IMR-90 (cell line): Measurements from ENCODE around the gene WDR6. TPM values are rescaled to one million over a fixed set of nuclear protein-coding genes. Genes with fewer than 3 reads are reported as not detected.

Experiments
- ATAC-seq: fragments of 200-7000 bp; cut with Tn5 transposase; 2 replicates; pipeline ENCODE4 v1.9.1; 2020; ENCODE audit warnings: low read depth, mild to moderate bottlenecking, moderate library complexity
- BruUV-seq: library from RNA; stranded (reverse); fragments of 400-500 nt; replicated peaks from 2 replicates; lab custom pipeline; 2021; lab: Mats Ljungman, UMichigan
- CTCF ChIA-PET: fragments of 300-600 bp; formaldehyde crosslinking; extraction: SDS; loops from one replicate; lab custom pipeline; 2021; ENCODE audit warnings: antibody characterized with exemption; lab: Yijun Ruan, JAX
- POLR2A ChIA-PET: fragments of 300-600 bp; sonication (Branson Sonifier 250); formaldehyde crosslinking; loops from one replicate; lab custom pipeline; 2022; ENCODE audit warnings: antibody characterized with exemption; ENCODE audit not compliant: unreplicated experiment; lab: Charles Lee
- DNase-seq: peaks from one replicate; pipeline ENCODE4 v3.0.0; 2013
- H2AFZ ChIP-seq: replicated peaks from 2 replicates; pipeline ENCODE3; 2013; ENCODE audit warnings: low read length, mild to moderate bottlenecking; ENCODE audit not compliant: poor library complexity
- H2AK5ac ChIP-seq: 2 replicates; pipeline ENCODE4 v1.6.1; 2013; ENCODE audit warnings: low read depth, low read length, inconsistent platforms
- H2AK9ac ChIP-seq: replicated peaks from 2 replicates; pipeline ENCODE3; 2013; ENCODE audit warnings: mild to moderate bottlenecking, low read depth, low read length, moderate library complexity; ENCODE audit not compliant: poor library complexity
- H2BK120ac ChIP-seq: 2 replicates; pipeline ENCODE4 v1.6.1; 2013; ENCODE audit warnings: low read depth, low read length, inconsistent platforms
- H2BK15ac ChIP-seq: 3 replicates; pipeline ENCODE4 v1.6.1; 2013; ENCODE audit warnings: low read depth, low read length, inconsistent platforms
- H2BK20ac ChIP-seq: 2 replicates; pipeline ENCODE4 v1.6.1; 2013; ENCODE audit warnings: low read depth, mild to moderate bottlenecking, inconsistent platforms, low read length, moderate library complexity
- H2BK5ac ChIP-seq: 2 replicates; pipeline ENCODE4 v1.6.1; 2013; ENCODE audit warnings: mild to moderate bottlenecking, low read depth, low read length, inconsistent platforms; ENCODE audit not compliant: poor library complexity, severe bottlenecking
- H3K14ac ChIP-seq: replicated peaks from 2 replicates; pipeline ENCODE4 v1.6.1; 2013; ENCODE audit warnings: low read depth, low read length, inconsistent platforms
- H3K18ac ChIP-seq: 2 replicates; pipeline ENCODE4 v1.6.1; 2013; ENCODE audit warnings: low read depth, low read length, control low read depth
- H3K23ac ChIP-seq: 2 replicates; pipeline ENCODE4 v1.6.1; 2013; ENCODE audit warnings: low read depth, low read length, inconsistent platforms
- H3K27ac ChIP-seq: 2 replicates; pipeline ENCODE4 v1.5.1; 2013; ENCODE audit warnings: mild to moderate bottlenecking, control low read depth, low read length; ENCODE audit not compliant: insufficient read depth
- H3K27me3 ChIP-seq: 2 replicates; pipeline ENCODE4 v1.6.1; 2013; ENCODE audit warnings: low read length; ENCODE audit not compliant: control insufficient read depth, insufficient read depth
- H3K36me3 ChIP-seq: 2 replicates; pipeline ENCODE4 v1.6.1; 2013; ENCODE audit warnings: low read length, mixed read lengths; ENCODE audit not compliant: control insufficient read depth, insufficient read depth
- H3K4ac ChIP-seq: 2 replicates; pipeline ENCODE4 v1.6.1; 2013; ENCODE audit warnings: low read depth, low read length, inconsistent platforms
- H3K4me1 ChIP-seq: 2 replicates; pipeline ENCODE4 v1.6.1; 2013; ENCODE audit warnings: low read length, mixed read lengths; ENCODE audit not compliant: control insufficient read depth, insufficient read depth
- H3K4me2 ChIP-seq: 2 replicates; pipeline ENCODE4 v1.6.1; 2013; ENCODE audit warnings: low read depth, mild to moderate bottlenecking, control low read depth, low read length, moderate library complexity
- H3K4me3 ChIP-seq: 2 replicates; pipeline ENCODE4 v1.5.1; 2013; ENCODE audit warnings: low read depth, mild to moderate bottlenecking, control low read depth, low read length, moderate library complexity; ENCODE audit not compliant: insufficient read depth
- H3K56ac ChIP-seq: 2 replicates; pipeline ENCODE4 v1.6.1; 2013; ENCODE audit warnings: low read length, inconsistent platforms; ENCODE audit not compliant: insufficient read depth; ENCODE audit errors: extremely low read depth
- H3K79me1 ChIP-seq, 2 experiments: 2 replicates each; pipeline ENCODE4 v1.6.1; 2013; ENCODE audit warnings: low read length in 2 of 2, inconsistent platforms in 1 of 2, low read depth in 1 of 2
- H3K9ac ChIP-seq: 2 replicates; pipeline ENCODE4 v1.6.1; 2013; ENCODE audit warnings: low read depth, low read length, control low read depth
- H3K9me1 ChIP-seq: 2 replicates; pipeline ENCODE4 v1.6.1; 2013; ENCODE audit warnings: low read length, inconsistent platforms; ENCODE audit not compliant: insufficient read depth
- H3K9me3 ChIP-seq: 2 replicates; pipeline ENCODE4 v1.6.1; 2013; ENCODE audit warnings: low read length; ENCODE audit not compliant: control insufficient read depth, insufficient read depth
- H4K20me1 ChIP-seq: 2 replicates; pipeline ENCODE4 v1.6.1; 2013; ENCODE audit warnings: low read length, inconsistent platforms; ENCODE audit not compliant: insufficient read depth
- H4K5ac ChIP-seq: 2 replicates; pipeline ENCODE4 v1.6.1; 2013; ENCODE audit warnings: mild to moderate bottlenecking, low read depth, low read length, control low read depth
- H4K8ac ChIP-seq, 2 experiments: 2 replicates each; pipeline ENCODE4 v1.6.1; 2013; ENCODE audit warnings: low read depth in 2 of 2, low read length in 2 of 2, control low read depth in 1 of 2, inconsistent platforms in 1 of 2
- H4K91ac ChIP-seq: 2 replicates; pipeline ENCODE4 v1.6.1; 2013; ENCODE audit warnings: low read depth, low read length, inconsistent platforms; ENCODE audit not compliant: insufficient read depth
- BHLHE40 ChIP-seq: fragments of 150-350 bp; IDR thresholded peaks from 2 replicates; pipeline ENCODE4 v1.6.1; 2016; ENCODE audit warnings: mild to moderate bottlenecking, low read depth, low read length
- CEBPB ChIP-seq: IDR thresholded peaks from 2 replicates; pipeline ENCODE4 v1.6.1; 2012; ENCODE audit warnings: low read depth, low read length, improper control_type of control experiment
- MXI1 ChIP-seq: IDR thresholded peaks from 2 replicates; pipeline ENCODE4 v1.6.1; 2012; ENCODE audit warnings: low read depth, mild to moderate bottlenecking, low read length, moderate library complexity, borderline replicate concordance
- NFE2L2 ChIP-seq: fragments of 150-350 bp; IDR thresholded peaks from 2 replicates; pipeline ENCODE4 v1.6.1; 2016; ENCODE audit warnings: low read depth, mild to moderate bottlenecking, low read length
- RAD21 ChIP-seq: IDR thresholded peaks from 2 replicates; pipeline ENCODE4 v1.6.1; 2012; ENCODE audit warnings: low read length, improper control_type of control experiment
- RCOR1 ChIP-seq: IDR thresholded peaks from 2 replicates; pipeline ENCODE4 v1.6.1; 2012; ENCODE audit warnings: mild to moderate bottlenecking, low read length, improper control_type of control experiment; ENCODE audit not compliant: insufficient replicate concordance
- WGBS, 2 experiments: methylation state at CpG; one replicate each; pipeline versions ENCODE4 v1.1.5 to v1.1.7; 2013; ENCODE audit warnings: missing lambda C conversion rate in 2 of 2; ENCODE audit not compliant: insufficient read length in 1 of 2; ENCODE audit errors: extremely low coverage in 2 of 2; 5-methylcytosine and 5-hydroxymethylcytosine counted together
- dilution Hi-C: fragments of 300-500 bp; cut with HindIII; formaldehyde crosslinking; loops from one replicate; pipeline ENCODE4 v1.14.3; 2018; ENCODE audit warnings: low sequenced_read_pairs; ENCODE audit not compliant: unreplicated experiment
- in situ Hi-C: fragments of 300-500 bp; cut with MboI; formaldehyde crosslinking; loops from 3 replicates; pipeline ENCODE4 v1.14.3; 2019; ENCODE audit warnings: low sequenced_read_pairs, inconsistent platforms, mixed read lengths
- intact Hi-C: fragments of 100-400 bp; cut with micrococcal nuclease; formaldehyde crosslinking; loops from 2 replicates; pipeline ENCODE4 v1.10.0; 2022
- polyA plus RNA-seq, 3 experiments: library from polyadenylated mRNA; depleted of rRNA; stranded (reverse); fragments of >200 nt; gene quantifications; 2 replicates each; pipeline ENCODE4 v1.2.3, GENCODE V29; 2012; ENCODE audit warnings: low replicate concordance in 1 of 3
- total RNA-seq: library from RNA; depleted of rRNA; stranded (reverse); fragments of >200 nt; gene quantifications from 2 replicates; pipeline ENCODE4 v1.2.3, GENCODE V29; 2012

The WDR6 gene
- total and polyA plus RNA-seq, 2 of the 4 experiments (the other 2 are of a cell fraction) = 60.9 to 160 TPM

- H2AK9ac ChIP-seq = peak overlapping the region; percentile 99
- peak overlapping the region; percentile 64; the same call in 1 of the 2 replicates for H3K14ac ChIP-seq
- H4K5ac ChIP-seq = 0 out of 2 replicates have a peak overlapping the region, but pooled peaks have one; percentile 13
- H3K4me3 ChIP-seq = peak overlapping the region; percentile 59
- no peaks in the 10 kb centered on the region for H3K27me3 ChIP-seq
- H2BK20ac ChIP-seq = no peak overlapping the region
- H3K36me3 ChIP-seq = peaks cover 28% of the 10 kb centered on the region
- peak overlapping the region; percentile 74; the same call in 1 of the 2 replicates for H2AK5ac ChIP-seq
- H3K23ac ChIP-seq = peak overlapping the region; percentile 93
- H3K56ac ChIP-seq = peak overlapping the region; percentile 55; the same call in 1 of the 2 replicates
- H2BK15ac ChIP-seq = no peak overlapping the region
- peaks cover 17% of the 10 kb centered on the region for H4K20me1 ChIP-seq
- H3K4ac ChIP-seq = peak overlapping the region; percentile 89
- H3K4me2 ChIP-seq = peak overlapping the region; percentile 72
- no peak overlapping the region for H2BK120ac ChIP-seq
- H3K79me1 ChIP-seq = peaks cover 18 to 79% of the 10 kb centered on the region in 2 experiments; a peak in 3 of 4 replicates
- CTCF ChIA-PET = interaction anchor here (1.0 kb wide), 1 partner anchor 75 kb away, joined by 3 read pairs; no protein-coding TSS in a partner anchor
- H3K27ac ChIP-seq = peak overlapping the region; percentile 69
- TF ChIP-seq RCOR1 = no peak
- no peak for TF ChIP-seq RAD21
- TF ChIP-seq CEBPB = no peak
- no peak for TF ChIP-seq BHLHE40
- TF ChIP-seq MXI1 = no peak
- no peak for TF ChIP-seq NFE2L2
- H4K8ac ChIP-seq = peak overlapping the region; percentile 24 to 32; a peak in 3 of 4 replicates
- H2BK5ac ChIP-seq = peak overlapping the region; percentile 62
- peak overlapping the region; percentile 82 for H4K91ac ChIP-seq
- no TSS peak for BruUV-seq
- POLR2A ChIA-PET = interaction anchor here (1.0 to 3.8 kb wide), 3 partner anchors 10 to 74 kb away, joined by 3 to 25 read pairs (median 7); partner anchors contain the start of genes QRICH1 and WDR6
- no peak for ATAC-seq
- no peak for DNase-seq
- in situ Hi-C loops = no loop called here
- 40% methylated on average over 4 of the region's 12 CpGs; no CpG with 5 or more reads in 1 of the 2 experiments for WGBS, 2 experiments
- H3K9ac ChIP-seq = peak overlapping the region; percentile 66
- H2AFZ ChIP-seq = no peak overlapping the region
- H3K18ac ChIP-seq = 0 out of 2 replicates have a peak overlapping the region, but pooled peaks have one; percentile 4
- intact Hi-C loops = loop anchor here (2.0 to 5.0 kb wide), 2 partner anchors 31 to 72 kb away; partner anchors contain the start of gene QRICH1
- H3K9me1 ChIP-seq = peaks cover 9% of the 10 kb centered on the region
- no peaks in the 10 kb centered on the region for H3K9me3 ChIP-seq
- dilution Hi-C loops = no loop called here
- peaks cover 11% of the 10 kb centered on the region for H3K4me1 ChIP-seq
Measured at GRCh38 chr3:49019941-49020329, 12.7 kb downstream of the WDR6 start.
